ENCODE results near the gene CYP27B1.

Gene CYP27B1

GRCh38 chr12:57811028-57811755 lies 44.3 kb upstream of the CYP27B1 start:
- in situ Hi-C loops (cut with MboI; ENCODE audit: low sequenced_read_pairs, unreplicated experiment), result no loop called here
- TF ChIP-seq, protein P1, sequence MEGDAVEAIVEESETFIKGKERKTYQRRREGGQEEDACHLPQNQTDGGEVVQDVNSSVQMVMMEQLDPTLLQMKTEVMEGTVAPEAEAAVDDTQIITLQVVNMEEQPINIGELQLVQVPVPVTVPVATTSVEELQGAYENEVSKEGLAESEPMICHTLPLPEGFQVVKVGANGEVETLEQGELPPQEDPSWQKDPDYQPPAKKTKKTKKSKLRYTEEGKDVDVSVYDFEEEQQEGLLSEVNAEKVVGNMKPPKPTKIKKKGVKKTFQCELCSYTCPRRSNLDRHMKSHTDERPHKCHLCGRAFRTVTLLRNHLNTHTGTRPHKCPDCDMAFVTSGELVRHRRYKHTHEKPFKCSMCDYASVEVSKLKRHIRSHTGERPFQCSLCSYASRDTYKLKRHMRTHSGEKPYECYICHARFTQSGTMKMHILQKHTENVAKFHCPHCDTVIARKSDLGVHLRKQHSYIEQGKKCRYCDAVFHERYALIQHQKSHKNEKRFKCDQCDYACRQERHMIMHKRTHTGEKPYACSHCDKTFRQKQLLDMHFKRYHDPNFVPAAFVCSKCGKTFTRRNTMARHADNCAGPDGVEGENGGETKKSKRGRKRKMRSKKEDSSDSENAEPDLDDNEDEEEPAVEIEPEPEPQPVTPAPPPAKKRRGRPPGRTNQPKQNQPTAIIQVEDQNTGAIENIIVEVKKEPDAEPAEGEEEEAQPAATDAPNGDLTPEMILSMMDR (IDR thresholded peaks at IDR 0.05; ENCODE audit: borderline replicate concordance, control extremely low read depth, extremely low read depth, insufficient read depth, missing control alignments), result no peak
- DNase-seq (ENCODE audit: low spot score), result no peak

- DNase-seq (ENCODE audit: low spot score), result no peak
- in situ Hi-C loops (cut with MboI; ENCODE audit: low sequenced_read_pairs, unreplicated experiment), result no loop called here
- TF ChIP-seq, protein P1 (IDR thresholded peaks at IDR 0.05; ENCODE audit: borderline replicate concordance, control extremely low read depth, extremely low read depth, insufficient read depth, missing control alignments), result no peak
Measured at GRCh38 chr12:57810450-57810849, 43.6 kb upstream of the CYP27B1 start.

GRCh38 chr12:57809425-57809824 lies 42.5 kb upstream of the CYP27B1 start:
- TF ChIP-seq, protein P1 (IDR thresholded peaks at IDR 0.05; ENCODE audit: borderline replicate concordance, control extremely low read depth, extremely low read depth, insufficient read depth, missing control alignments), result no peak
- in situ Hi-C loops (cut with MboI; ENCODE audit: low sequenced_read_pairs, unreplicated experiment), result no loop called here
- DNase-seq (ENCODE audit: low spot score), result no peak

GRCh38 chr12:57808351-57808750 lies 41.5 kb upstream of the CYP27B1 start:
- in situ Hi-C loops (cut with MboI; ENCODE audit: low sequenced_read_pairs, unreplicated experiment), result no loop called here
- TF ChIP-seq, protein P1 (IDR thresholded peaks at IDR 0.05; ENCODE audit: borderline replicate concordance, control extremely low read depth, extremely low read depth, insufficient read depth, missing control alignments), result no peak

DNA sequence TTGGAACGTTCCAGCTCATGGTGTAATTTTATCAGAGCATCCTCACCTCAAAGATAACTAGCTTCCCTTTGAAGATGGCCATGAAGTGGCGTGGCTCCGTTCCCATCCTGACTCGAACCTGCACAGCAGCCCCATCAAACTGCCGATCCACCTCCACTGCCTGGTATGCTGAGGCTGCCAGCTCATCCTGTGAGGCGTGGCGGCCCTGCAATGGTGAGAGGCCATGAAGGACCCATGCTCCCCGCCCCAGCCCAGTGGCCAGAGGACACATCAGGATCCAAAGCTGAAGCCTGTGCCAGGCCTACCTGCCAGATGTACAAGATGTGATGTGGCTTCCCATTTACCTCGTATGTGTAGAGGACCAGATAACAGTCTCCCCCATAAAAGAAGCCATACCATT lies 40.4 kb upstream of the CYP27B1 start:
- DNase-seq (ENCODE audit: low spot score), result no peak
- in situ Hi-C loops (cut with MboI; ENCODE audit: low sequenced_read_pairs, unreplicated experiment), result no loop called here
- TF ChIP-seq, protein P1 (IDR thresholded peaks at IDR 0.05; ENCODE audit: borderline replicate concordance, control extremely low read depth, extremely low read depth, insufficient read depth, missing control alignments), result no peak

More at GRCh38 chr12:57808351-57808750, 41.5 kb upstream of the CYP27B1 start:
- DNase-seq (ENCODE audit: low spot score), result no peak

DNA sequence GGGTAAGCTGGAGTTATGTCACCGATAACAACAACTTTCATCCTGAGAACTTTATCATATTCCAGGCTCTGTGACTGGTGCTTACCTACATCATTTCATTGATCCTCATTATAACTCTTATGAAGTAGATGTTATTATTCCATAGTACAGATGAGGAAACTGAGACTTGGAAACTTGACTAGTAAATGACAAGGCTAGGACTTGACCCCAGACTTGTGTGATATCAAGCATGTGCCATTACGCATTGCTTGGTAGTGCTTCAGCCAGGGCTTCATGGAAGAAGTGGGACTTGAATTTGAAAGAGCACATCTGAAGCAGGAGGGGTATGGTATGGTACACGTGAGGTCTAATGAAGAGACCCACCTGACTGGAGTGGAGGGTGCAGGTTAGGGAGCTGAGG lies 39.8 kb upstream of the CYP27B1 start:
- no peak for DNase-seq (ENCODE audit: low spot score)
- in situ Hi-C loops (cut with MboI; ENCODE audit: low sequenced_read_pairs, unreplicated experiment), result no loop called here
- TF ChIP-seq, protein P1 (IDR thresholded peaks at IDR 0.05; ENCODE audit: borderline replicate concordance, control extremely low read depth, extremely low read depth, insufficient read depth, missing control alignments), result no peak

All from GM13976 (cell line).